T-cell (primary cell): ENCODE results near the gene SYTL1. TPM values are rescaled to one million over a fixed set of nuclear protein-coding genes. Genes with fewer than 3 reads are reported as not detected.
A peak's percentile ranks its signal among the peaks of the same experiment; 100 is the strongest.

ENCODE experiments used
- ATAC-seq, 4 experiments: fragments of 200-7000 bp in 3 of 4; fragments of 150-1000 bp in 1 of 4; cut with Tn5 transposase; replicated peaks in 1 of 4; 1 replicate in 3 of 4; 2 replicates in 1 of 4; pipeline ENCODE4 v1.10.0; 2021; ENCODE audit warnings: moderate library complexity in 3 of 4, mild to moderate bottlenecking in 2 of 4, moderate number of reproducible peaks in 1 of 4
- CTCF ChIA-PET, 2 donors: fragments of 300-600 bp; sonication (Branson Sonifier 250); formaldehyde crosslinking; loops; one replicate each; lab custom pipeline; 2022; ENCODE audit warnings: antibody characterized with exemption in 2 of 2; lab: Charles Lee
- POLR2A ChIA-PET, 2 donors: fragments of 300-600 bp; sonication (Branson Sonifier 250); formaldehyde crosslinking; loops; one replicate each; lab custom pipeline; 2022; ENCODE audit warnings: antibody characterized with exemption in 2 of 2; lab: Charles Lee
- DNase-seq, 35 experiments: peaks; one replicate each; pipeline versions ENCODE4 v3.0.0 to v3.0.0-alpha.2; 2013 to 2023
- H3K27ac ChIP-seq: one replicate; pipeline ENCODE4 v1.5.1; 2013; ENCODE audit warnings: low read length
- H3K27me3 ChIP-seq, 2 experiments: replicated peaks in 1 of 2; 1 replicate in 1 of 2; 2 replicates in 1 of 2; pipeline versions ENCODE4 v1.6.1 to v1.7.0; 2013; ENCODE audit warnings: low read length in 1 of 2, mixed read lengths in 1 of 2; ENCODE audit not compliant: control insufficient read depth in 2 of 2, insufficient read depth in 2 of 2; ENCODE audit errors: extremely low read depth in 1 of 2
- H3K36me3 ChIP-seq, 2 donors: 1 replicate in 1 of 2; 2 replicates in 1 of 2; pipeline versions ENCODE4 v1.6.1 to v1.7.0; 2013; ENCODE audit warnings: low read length in 1 of 2; ENCODE audit not compliant: control insufficient read depth in 2 of 2, insufficient read depth in 1 of 2; ENCODE audit errors: extremely low read depth in 1 of 2
- H3K4me1 ChIP-seq, 2 experiments: 1 replicate in 1 of 2; 2 replicates in 1 of 2; pipeline versions ENCODE4 v1.6.1 to v1.7.0; 2013; ENCODE audit warnings: low read length in 2 of 2, mixed read lengths in 1 of 2; ENCODE audit not compliant: insufficient read depth in 2 of 2, control insufficient read depth in 1 of 2; ENCODE audit errors: extremely low read depth in 1 of 2
- H3K4me3 ChIP-seq, 2 donors: 1 replicate in 1 of 2; 2 replicates in 1 of 2; pipeline versions ENCODE4 v1.5.1 to v1.7.0; 2013; ENCODE audit warnings: mild to moderate bottlenecking in 2 of 2, low read length in 1 of 2, moderate library complexity in 1 of 2; ENCODE audit not compliant: control insufficient read depth in 1 of 2; ENCODE audit errors: extremely low read depth in 1 of 2
- H3K9me3 ChIP-seq: 2 replicates; pipeline ENCODE4 v1.7.0; 2013
- H3K27ac Mint-ChIP-seq, 2 donors: one replicate each; pipeline ENCODE4 v1.8.0; 2020 to 2021; ENCODE audit warnings: mild to moderate bottlenecking in 2 of 2, mixed read lengths in 2 of 2
- H3K27me3 Mint-ChIP-seq, 2 donors: one replicate each; pipeline ENCODE4 v1.8.0; 2021 to 2022; ENCODE audit warnings: mixed read lengths in 2 of 2
- H3K36me3 Mint-ChIP-seq: one replicate; pipeline ENCODE4 v1.8.0; 2021; ENCODE audit warnings: mixed read lengths
- H3K4me1 Mint-ChIP-seq, 3 donors: one replicate each; pipeline ENCODE4 v1.8.0; 2020 to 2022; ENCODE audit warnings: mixed read lengths in 3 of 3, mild to moderate bottlenecking in 1 of 3
- H3K4me3 Mint-ChIP-seq, 3 donors: one replicate each; pipeline ENCODE4 v1.8.0; 2020 to 2022; ENCODE audit warnings: mild to moderate bottlenecking in 3 of 3, mixed read lengths in 3 of 3, moderate library complexity in 3 of 3
- H3K9me3 Mint-ChIP-seq, 3 donors: one replicate each; pipeline ENCODE4 v1.8.0; 2020 to 2022; ENCODE audit warnings: mixed read lengths in 3 of 3
- WGBS: methylation state at CpG from one replicate; pipeline ENCODE4 v1.1.5; 2013; ENCODE audit warnings: missing lambda C conversion rate; ENCODE audit not compliant: insufficient coverage; 5-methylcytosine and 5-hydroxymethylcytosine counted together
- total RNA-seq, 35 experiments: library from RNA in 6 of 35; stranded (reverse) in 6 of 35; fragments of 120-200 nt in 1 of 35; gene quantifications; one replicate each; pipeline versions ENCODE4 v1.2.1 to v1.2.4 and lab custom pipeline; 2013 to 2026

Gene SYTL1
- total RNA-seq, 5 donors from 2014 or later (not counting 1 experiment from before 2014, with no cell fraction given), result 169 to 240 (median 199) TPM

DNA sequence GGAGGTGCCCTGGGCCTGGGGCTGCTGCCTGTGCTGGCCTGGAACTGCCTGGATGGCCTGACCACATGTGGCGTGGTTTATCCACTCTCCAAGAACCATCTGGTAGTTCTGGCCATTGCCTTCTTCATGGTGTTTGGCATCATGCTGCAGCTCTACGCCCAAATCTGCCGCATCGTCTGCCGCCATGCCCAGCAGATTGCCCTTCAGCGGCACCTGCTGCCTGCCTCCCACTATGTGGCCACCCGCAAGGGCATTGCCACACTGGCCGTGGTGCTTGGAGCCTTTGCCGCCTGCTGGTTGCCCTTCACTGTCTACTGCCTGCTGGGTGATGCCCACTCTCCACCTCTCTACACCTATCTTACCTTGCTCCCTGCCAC is 52.4 kb downstream of the SYTL1 start:
- Histone ChIP-seq H3K4me1 (peaks cover 5 to 30% of the 10 kb centered on the region in 2 experiments), H3K4me3 (no peak overlapping the region), H3K27ac (no peak overlapping the region), H3K9me3 (no peaks in the 10 kb centered on the region), H3K27me3 (peaks cover 0 to 22% of the 10 kb centered on the region in 2 experiments), H3K36me3 (no peaks in the 10 kb centered on the region)
- peak overlapping the region in 2 of 3 donors; percentile 56 to 95 for H3K4me3 Mint-ChIP-seq
- 94% methylated on average over 9 of the region's 9 CpGs for WGBS
- no peak for DNase-seq
- peaks cover 0 to 3% of the 10 kb centered on the region in 2 donors for H3K27me3 Mint-ChIP-seq
- no peaks in the 10 kb centered on the region for H3K9me3 Mint-ChIP-seq
- H3K36me3 Mint-ChIP-seq, result no peaks in the 10 kb centered on the region
- peaks cover 11 to 27% (median 21%) of the 10 kb centered on the region in 3 donors for H3K4me1 Mint-ChIP-seq
- no peak overlapping the region for H3K27ac Mint-ChIP-seq
- ChIA-PET POLR2A (interaction anchor here (0.6 to 0.9 kb wide), 2 partner anchors 26 to 44 kb away, joined by 3 to 4 read pairs; no protein-coding TSS in a partner anchor), CTCF (interaction anchor here (1.0 to 4.6 kb wide), 6 partner anchors 32 to 213 kb away, joined by 3 to 44 read pairs (median 16); no protein-coding TSS in a partner anchor)
- ATAC-seq, result no peak

DNA sequence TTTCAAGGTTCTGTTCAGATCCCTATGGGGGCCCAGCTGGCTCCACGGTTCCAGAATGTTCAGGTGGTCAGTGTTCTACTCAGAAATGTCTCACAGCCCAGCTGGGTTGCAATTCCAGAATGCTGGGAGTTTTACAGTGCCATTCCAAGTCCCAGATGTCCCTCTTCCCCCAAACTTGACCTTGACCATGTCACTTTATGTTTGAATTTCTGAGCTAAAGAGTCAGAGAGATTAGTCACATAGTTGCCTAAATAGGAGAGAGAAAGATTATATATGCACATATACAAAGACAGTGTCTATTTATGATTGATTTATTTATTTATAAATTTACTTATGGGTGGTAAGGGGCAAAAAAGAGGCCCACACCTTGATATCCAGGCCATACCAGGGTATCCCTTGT is 53.1 kb downstream of the SYTL1 start:
- WGBS, result 67% methylated on average over 1 of the region's 1 CpG
- ATAC-seq (no peak), DNase-seq (no peak)
- no peak overlapping the region for H3K4me3 ChIP-seq
- H3K27me3 ChIP-seq, result peaks cover 0 to 22% of the 10 kb centered on the region in 2 experiments
- H3K4me3 Mint-ChIP-seq, result peak overlapping the region in 2 of 3 donors; percentile 56 to 95
- no peak overlapping the region for H3K27ac Mint-ChIP-seq
- H3K9me3 ChIP-seq, result no peaks in the 10 kb centered on the region
- peaks cover 5 to 30% of the 10 kb centered on the region in 2 experiments for H3K4me1 ChIP-seq
- no peak overlapping the region for H3K27ac ChIP-seq
- H3K36me3 Mint-ChIP-seq, result no peaks in the 10 kb centered on the region
- ChIA-PET CTCF (interaction anchor here (1.0 to 4.6 kb wide), 11 partner anchors 33 to 212 kb away, joined by 3 to 44 read pairs (median 4); partner anchors contain the start of gene AHDC1 (in 1 of the 2)), POLR2A (interaction anchor here (0.5 to 0.6 kb wide), 2 partner anchors 43 to 353 kb away, joined by 3 to 5 read pairs; no protein-coding TSS in a partner anchor)
- H3K36me3 ChIP-seq, result no peaks in the 10 kb centered on the region
- H3K27me3 Mint-ChIP-seq, result peaks cover 0 to 3% of the 10 kb centered on the region in 2 donors
- peaks cover 11 to 27% (median 21%) of the 10 kb centered on the region in 3 donors for H3K4me1 Mint-ChIP-seq
- no peaks in the 10 kb centered on the region for H3K9me3 Mint-ChIP-seq

DNA sequence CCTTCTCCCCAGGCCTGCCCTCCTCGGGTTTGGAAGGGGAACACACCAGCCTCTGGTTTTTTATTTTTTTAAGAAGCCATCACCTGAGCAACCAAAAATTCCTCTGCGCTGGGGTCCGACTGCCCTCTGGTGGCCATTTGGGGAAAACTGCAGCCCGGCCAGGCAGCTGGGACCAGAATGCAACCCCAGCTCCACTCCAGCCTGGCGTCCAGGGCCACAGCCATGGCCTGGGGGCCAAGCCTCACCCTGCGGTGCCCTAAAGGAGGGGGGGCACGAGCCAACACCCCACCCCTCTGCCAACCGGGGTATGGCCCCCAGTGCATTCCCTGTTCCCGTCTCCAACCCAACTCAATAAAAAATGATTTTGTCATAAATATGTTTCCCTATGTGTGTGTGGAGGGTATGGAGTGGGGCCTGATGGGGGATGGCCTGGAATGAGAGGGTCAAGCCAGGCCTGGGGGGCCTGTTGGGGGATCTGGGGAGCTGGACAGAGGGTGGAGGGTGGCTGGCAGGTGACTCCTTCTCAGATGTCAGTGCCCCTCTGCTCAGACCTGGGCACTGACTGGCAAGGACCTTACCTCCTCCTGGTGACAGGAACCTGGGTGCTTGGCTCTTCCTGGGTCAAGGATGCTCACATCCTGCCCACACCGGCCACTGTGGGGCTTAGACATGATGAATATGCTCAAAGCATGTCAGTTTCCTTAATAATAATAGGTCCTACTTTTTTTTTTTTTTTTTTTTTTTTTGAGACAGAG is 53.8 kb downstream of the SYTL1 start:
- H3K36me3 Mint-ChIP-seq, result no peaks in the 10 kb centered on the region
- DNase-seq, result peak; percentile 55 to 90 (median 75)
- Histone ChIP-seq H3K27me3 (peaks cover 0 to 22% of the 10 kb centered on the region in 2 experiments), H3K4me1 (peaks cover 5 to 30% of the 10 kb centered on the region in 2 experiments), H3K9me3 (no peaks in the 10 kb centered on the region), H3K36me3 (no peaks in the 10 kb centered on the region), H3K4me3 (no peak overlapping the region), H3K27ac (no peak overlapping the region)
- no peaks in the 10 kb centered on the region for H3K9me3 Mint-ChIP-seq
- POLR2A ChIA-PET, result interaction anchor here in 1 of 2 donors (0.5 to 0.7 kb wide), 2 partner anchors 219 to 352 kb away, joined by 5 to 6 read pairs; no protein-coding TSS in a partner anchor
- ATAC-seq, result peak; percentile 17 to 34 (median 20)
- no peak overlapping the region for H3K27ac Mint-ChIP-seq
- peaks cover 16 to 28% (median 21%) of the 10 kb centered on the region in 3 donors for H3K4me1 Mint-ChIP-seq
- CTCF ChIA-PET, result interaction anchor here (0.7 to 4.6 kb wide), 15 partner anchors 20 to 369 kb away, joined by 3 to 44 read pairs (median 4); partner anchors contain the start of gene AHDC1 (in 1 of the 2)
- WGBS, result 2% methylated on average over 5 of the region's 10 CpGs
- H3K4me3 Mint-ChIP-seq, result no peak overlapping the region
- H3K27me3 Mint-ChIP-seq, result peaks cover 0 to 3% of the 10 kb centered on the region in 2 donors

DNA sequence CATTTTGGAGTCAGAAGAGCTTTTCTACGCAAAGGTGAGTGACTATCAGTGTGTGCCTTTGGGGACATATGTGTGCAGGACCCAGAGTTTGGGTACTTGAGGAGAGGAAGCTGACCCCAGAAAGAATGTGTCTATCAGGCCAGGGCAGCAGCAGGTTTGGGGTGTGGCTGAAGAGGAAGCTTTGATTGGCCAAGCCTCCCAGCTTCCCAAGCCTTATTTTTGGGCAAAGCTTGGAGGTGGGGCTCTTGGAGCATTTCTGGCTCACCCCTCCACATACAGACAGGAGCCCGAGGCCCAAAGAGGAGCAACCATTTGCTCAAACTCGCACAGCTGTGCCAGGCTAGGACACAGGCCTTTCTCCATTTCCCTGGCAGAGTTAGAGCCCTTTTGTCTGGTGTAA is 55.3 kb downstream of the SYTL1 start:
- Mint-ChIP-seq H3K27ac (no peak overlapping the region), H3K4me1 (peaks cover 18 to 27% (median 20%) of the 10 kb centered on the region in 3 donors), H3K27me3 (peaks cover 0 to 2% of the 10 kb centered on the region in 2 donors), H3K36me3 (no peaks in the 10 kb centered on the region), H3K4me3 (no peak overlapping the region), H3K9me3 (no peaks in the 10 kb centered on the region)
- no peak for ATAC-seq
- CTCF ChIA-PET, result interaction anchor here (1.2 to 4.6 kb wide), 4 partner anchors 19 to 100 kb away, joined by 6 to 44 read pairs (median 30); no protein-coding TSS in a partner anchor
- Histone ChIP-seq H3K9me3 (no peaks in the 10 kb centered on the region), H3K27ac (no peak overlapping the region), H3K27me3 (peaks cover 0 to 10% of the 10 kb centered on the region in 2 experiments), H3K4me3 (no peak overlapping the region), H3K36me3 (peaks cover 0 to 2% of the 10 kb centered on the region in 2 donors), H3K4me1 (peaks cover under 1 to 21% of the 10 kb centered on the region in 2 experiments)
- POLR2A ChIA-PET, result no interaction called here
- WGBS, result 86% methylated on average over 2 of the region's 3 CpGs
- DNase-seq, result no peak

DNA sequence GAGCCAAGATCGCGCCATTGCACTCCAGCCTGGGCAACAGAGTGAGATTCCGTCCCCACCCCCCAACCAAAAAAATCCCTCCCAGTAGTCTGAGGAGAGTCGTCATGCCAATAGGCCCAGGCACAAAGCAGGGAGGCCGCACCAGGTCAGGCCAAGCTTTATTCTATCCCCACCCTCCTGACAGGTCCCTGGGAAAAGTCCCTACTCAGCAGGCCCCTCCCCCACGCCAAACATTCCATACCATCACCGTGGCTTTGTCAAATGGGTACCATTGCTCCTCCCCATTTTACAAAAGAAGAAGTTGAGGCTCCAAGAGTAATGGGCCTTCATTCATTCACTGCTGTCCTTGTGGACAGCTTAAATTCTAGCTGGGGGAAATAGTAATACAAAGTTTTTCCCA is 55.9 kb downstream of the SYTL1 start:
- DNase-seq, result no peak
- POLR2A ChIA-PET, result no interaction called here
- peaks cover 0 to 2% of the 10 kb centered on the region in 2 donors for H3K36me3 ChIP-seq
- WGBS, result 81% methylated on average over 4 of the region's 7 CpGs
- no peak overlapping the region for H3K4me3 ChIP-seq
- no peaks in the 10 kb centered on the region for H3K9me3 ChIP-seq
- ATAC-seq, result no peak
- H3K27me3 ChIP-seq, result peaks cover 0 to 9% of the 10 kb centered on the region in 2 experiments
- Mint-ChIP-seq H3K27me3 (no peaks in the 10 kb centered on the region), H3K4me3 (no peak overlapping the region), H3K4me1 (peaks cover 18 to 30% (median 21%) of the 10 kb centered on the region in 3 donors), H3K36me3 (no peaks in the 10 kb centered on the region), H3K27ac (peak overlapping the region in 1 of 2 donors; percentile 27), H3K9me3 (no peaks in the 10 kb centered on the region)
- CTCF ChIA-PET, result interaction anchor here (0.6 to 4.6 kb wide), 4 partner anchors 97 to 962 kb away, joined by 6 to 44 read pairs (median 30); no protein-coding TSS in a partner anchor
- H3K27ac ChIP-seq, result no peak overlapping the region
- H3K4me1 ChIP-seq, result peaks cover 4 to 23% of the 10 kb centered on the region in 2 experiments
